ENCODE results near the gene TMEM200A.

- TF ChIP-seq CTCF (IDR thresholded peaks at IDR 0.05) (no peak), POLR2AphosphoS5 (IDR thresholded peaks at IDR 0.05) (no peak)
Measured at GRCh38 chr6:130417951-130418350, 52.1 kb downstream of the TMEM200A start.

Measured in prostate gland (tissue), 2 donors.